HG02798 (cell line): ENCODE measurements around the gene NDUFA11.
"Not testable (repeated sequence)": the region's sequence is repeated elsewhere in the genome, so short reads cannot be mapped to it uniquely, and the experiment has no call there.

ENCODE experiments used
- ATAC-seq: cut with Tn5 transposase; IDR thresholded peaks from one replicate; pipeline ENCODE4 v1.9.1; 2021; ENCODE audit warnings: mild to moderate bottlenecking; ENCODE audit not compliant: unreplicated experiment, poor library complexity

NDUFA11 gene

GRCh38 chr19:5892772-5893275 is 10.8 kb downstream of the NDUFA11 start:
- ATAC-seq = no peak

GRCh38 chr19:5891938-5892771 is 11.4 kb downstream of the NDUFA11 start:
- ATAC-seq = no peak

GRCh38 chr19:5891572-5891937 is 12.0 kb downstream of the NDUFA11 start:
- ATAC-seq = no peak

GRCh38 chr19:5890099-5890498 is 13.5 kb downstream of the NDUFA11 start:
- no peak for ATAC-seq

GRCh38 chr19:5889288-5889971 is 14.2 kb downstream of the NDUFA11 start:
- ATAC-seq = no peak

- not testable (repeated sequence) for ATAC-seq
Measured at GRCh38 chr19:5884065-5884811, 19.4 kb downstream of the NDUFA11 start.

GRCh38 chr19:5883157-5883873 is 20.3 kb downstream of the NDUFA11 start:
- ATAC-seq = not testable (repeated sequence)

- no peak for ATAC-seq
Measured at GRCh38 chr19:5882421-5882968, 21.1 kb downstream of the NDUFA11 start.

GRCh38 chr19:5881543-5882299 is 21.9 kb downstream of the NDUFA11 start:
- no peak for ATAC-seq

GRCh38 chr19:5880604-5881078 is 22.9 kb downstream of the NDUFA11 start:
- ATAC-seq = no peak

GRCh38 chr19:5880196-5880595 is 23.4 kb downstream of the NDUFA11 start:
- ATAC-seq = no peak

GRCh38 chr19:5877882-5878281 is 25.7 kb downstream of the NDUFA11 start:
- no peak for ATAC-seq

GRCh38 chr19:5877427-5877826 is 26.2 kb downstream of the NDUFA11 start:
- ATAC-seq = no peak

GRCh38 chr19:5874496-5874895 is 29.1 kb downstream of the NDUFA11 start:
- ATAC-seq = not testable (repeated sequence)

- no peak for ATAC-seq
Measured at GRCh38 chr19:5873617-5874199, 29.9 kb downstream of the NDUFA11 start.

GRCh38 chr19:5870986-5871394 is 32.6 kb downstream of the NDUFA11 start:
- no peak for ATAC-seq

- ATAC-seq = no peak
Measured at GRCh38 chr19:5867201-5868136, 36.1 kb downstream of the NDUFA11 start.

- no peak for ATAC-seq
Measured at GRCh38 chr19:5865772-5866171, 37.8 kb downstream of the NDUFA11 start.
